Measurements from ENCODE around the gene POU6F2.

The POU6F2 gene

DNA sequence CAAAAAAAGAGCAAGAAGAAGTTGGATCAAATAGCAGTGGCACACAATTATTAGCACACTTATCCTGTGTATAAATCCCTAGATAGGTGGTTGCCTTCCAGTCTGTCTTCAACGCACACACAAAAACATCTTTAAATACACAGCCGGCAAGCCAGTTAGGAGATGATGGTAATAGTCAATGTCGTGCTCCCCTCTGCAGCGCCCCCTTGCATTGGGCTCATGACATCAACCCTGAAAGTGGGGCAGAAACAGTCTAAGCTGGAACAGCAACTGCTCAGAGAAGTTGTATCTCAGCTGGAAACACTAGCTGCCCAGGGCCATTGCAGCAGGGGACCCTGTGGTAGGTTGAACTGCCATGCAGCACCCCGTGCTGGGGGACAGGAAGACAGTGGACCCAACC, 409.0 kb downstream of the POU6F2 start:
- Histone ChIP-seq H3K4me3 (replicated peaks; ENCODE audit: insufficient read depth, low read length) (no peak overlapping the region), H3K27me3 (ENCODE audit: insufficient read depth, poor library complexity, severe bottlenecking) (no peaks in the 10 kb centered on the region), H3K27ac (replicated peaks) (no peak overlapping the region)
- TF ChIP-seq POLR2AphosphoS5 (IDR thresholded peaks at IDR 0.05; ENCODE audit: low read depth) (no peak), GABPA (IDR thresholded peaks at IDR 0.05; ENCODE audit: low read depth) (no peak), CTCF (IDR thresholded peaks at IDR 0.05; ENCODE audit: insufficient read depth, low read length) (no peak)
- TF ChIP-seq, protein P1, sequence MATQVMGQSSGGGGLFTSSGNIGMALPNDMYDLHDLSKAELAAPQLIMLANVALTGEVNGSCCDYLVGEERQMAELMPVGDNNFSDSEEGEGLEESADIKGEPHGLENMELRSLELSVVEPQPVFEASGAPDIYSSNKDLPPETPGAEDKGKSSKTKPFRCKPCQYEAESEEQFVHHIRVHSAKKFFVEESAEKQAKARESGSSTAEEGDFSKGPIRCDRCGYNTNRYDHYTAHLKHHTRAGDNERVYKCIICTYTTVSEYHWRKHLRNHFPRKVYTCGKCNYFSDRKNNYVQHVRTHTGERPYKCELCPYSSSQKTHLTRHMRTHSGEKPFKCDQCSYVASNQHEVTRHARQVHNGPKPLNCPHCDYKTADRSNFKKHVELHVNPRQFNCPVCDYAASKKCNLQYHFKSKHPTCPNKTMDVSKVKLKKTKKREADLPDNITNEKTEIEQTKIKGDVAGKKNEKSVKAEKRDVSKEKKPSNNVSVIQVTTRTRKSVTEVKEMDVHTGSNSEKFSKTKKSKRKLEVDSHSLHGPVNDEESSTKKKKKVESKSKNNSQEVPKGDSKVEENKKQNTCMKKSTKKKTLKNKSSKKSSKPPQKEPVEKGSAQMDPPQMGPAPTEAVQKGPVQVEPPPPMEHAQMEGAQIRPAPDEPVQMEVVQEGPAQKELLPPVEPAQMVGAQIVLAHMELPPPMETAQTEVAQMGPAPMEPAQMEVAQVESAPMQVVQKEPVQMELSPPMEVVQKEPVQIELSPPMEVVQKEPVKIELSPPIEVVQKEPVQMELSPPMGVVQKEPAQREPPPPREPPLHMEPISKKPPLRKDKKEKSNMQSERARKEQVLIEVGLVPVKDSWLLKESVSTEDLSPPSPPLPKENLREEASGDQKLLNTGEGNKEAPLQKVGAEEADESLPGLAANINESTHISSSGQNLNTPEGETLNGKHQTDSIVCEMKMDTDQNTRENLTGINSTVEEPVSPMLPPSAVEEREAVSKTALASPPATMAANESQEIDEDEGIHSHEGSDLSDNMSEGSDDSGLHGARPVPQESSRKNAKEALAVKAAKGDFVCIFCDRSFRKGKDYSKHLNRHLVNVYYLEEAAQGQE (IDR thresholded peaks at IDR 0.05; ENCODE audit: insufficient replicate concordance, low read depth), result no peak
- no peak for DNase-seq (ENCODE audit: low read depth in 1 of 2, low spot score in 1 of 2)

- H3K4me3 ChIP-seq (replicated peaks; ENCODE audit: insufficient read depth, low read length), result no peak overlapping the region
- H3K27ac ChIP-seq (replicated peaks), result no peak overlapping the region
- TF ChIP-seq GABPA (IDR thresholded peaks at IDR 0.05; ENCODE audit: low read depth) (no peak), SPI1 (IDR thresholded peaks at IDR 0.05; ENCODE audit: borderline replicate concordance, low read depth) (no peak), POLR2AphosphoS5 (IDR thresholded peaks at IDR 0.05; ENCODE audit: low read depth) (no peak), CTCF (IDR thresholded peaks at IDR 0.05; ENCODE audit: insufficient read depth, low read length) (no peak)
- TF ChIP-seq, protein P1 (IDR thresholded peaks at IDR 0.05; ENCODE audit: insufficient replicate concordance, low read depth), result no peak
- peaks cover 6% of the 10 kb centered on the region for H3K27me3 ChIP-seq (ENCODE audit: insufficient read depth, poor library complexity, severe bottlenecking)
- no peak for DNase-seq (ENCODE audit: low read depth in 1 of 2, low spot score in 1 of 2)
These were observed 414.4 kb downstream of the POU6F2 start for GRCh38 chr7:39392151-39392550.

- no peak overlapping the region for H3K4me3 ChIP-seq (replicated peaks; ENCODE audit: insufficient read depth, low read length)
- DNase-seq (ENCODE audit: low read depth in 1 of 2, low spot score in 1 of 2), result no peak
- H3K27ac ChIP-seq (replicated peaks), result no peak overlapping the region
- TF ChIP-seq POLR2AphosphoS5 (IDR thresholded peaks at IDR 0.05; ENCODE audit: low read depth), result no peak
- TF ChIP-seq CTCF (IDR thresholded peaks at IDR 0.05; ENCODE audit: insufficient read depth, low read length), result no peak
- TF ChIP-seq, protein P1 (IDR thresholded peaks at IDR 0.05; ENCODE audit: insufficient replicate concordance, low read depth), result no peak
- no peak for TF ChIP-seq GABPA (IDR thresholded peaks at IDR 0.05; ENCODE audit: low read depth)
- TF ChIP-seq SPI1 (IDR thresholded peaks at IDR 0.05; ENCODE audit: borderline replicate concordance, low read depth), result no peak
- peaks cover 8% of the 10 kb centered on the region for H3K27me3 ChIP-seq (ENCODE audit: insufficient read depth, poor library complexity, severe bottlenecking)
These were observed 416.5 kb downstream of the POU6F2 start for GRCh38 chr7:39394105-39394680.

Measured in HL-60 (cell line).